Upper lobe of left lung (tissue), 6 donors: ENCODE measurements around the gene NFIB. TPM values are rescaled to one million over a fixed set of nuclear protein-coding genes. Genes with fewer than 3 reads are reported as not detected.
A peak's percentile ranks its signal among the peaks of the same experiment; 100 is the strongest.

ENCODE experiments used
- ATAC-seq, 2 donors: fragments of 200-7000 bp; cut with Tn5 transposase; one replicate each; pipeline ENCODE4 v1.9.1; 2022; ENCODE audit warnings: mild to moderate bottlenecking in 2 of 2, moderate library complexity in 2 of 2; ENCODE audit not compliant: low FRiP score in 2 of 2
- DNase-seq, 2 donors: peaks; one replicate each; pipeline ENCODE4 v3.0.0-alpha.2; 2019 to 2020
- H3K27ac ChIP-seq, 4 donors: fragments of 200-600 bp; sonication (generic); one replicate each; pipeline ENCODE4 v1.5.1; 2016 to 2019
- H3K27me3 ChIP-seq, 4 donors: fragments of 200-600 bp; sonication (generic); one replicate each; pipeline ENCODE4 v1.5.1; 2017 to 2019
- H3K36me3 ChIP-seq, 4 donors: fragments of 200-600 bp; sonication (generic); one replicate each; pipeline ENCODE4 v1.5.1; 2016 to 2019
- H3K4me1 ChIP-seq, 4 donors: fragments of 200-600 bp; sonication (generic); one replicate each; pipeline ENCODE4 v1.5.1; 2018 to 2019
- H3K4me3 ChIP-seq, 4 donors: fragments of 200-600 bp; sonication (generic); one replicate each; pipeline ENCODE4 v1.5.1; 2017 to 2019; ENCODE audit warnings: mild to moderate bottlenecking in 2 of 4, moderate library complexity in 1 of 4
- H3K9me3 ChIP-seq, 4 donors: fragments of 200-600 bp; sonication (generic); one replicate each; pipeline ENCODE4 v1.5.1; 2018 to 2019
- EP300 ChIP-seq, 4 donors: sonication (generic); formaldehyde crosslinking; IDR thresholded peaks; one replicate each; pipeline ENCODE4 v1.5.1; 2017; ENCODE audit warnings: antibody characterized with exemption in 4 of 4, control low read depth in 2 of 4
- POLR2A ChIP-seq, 4 donors: fragments of 450-650 bp; IDR thresholded peaks; one replicate each; pipeline ENCODE4 v1.5.1; 2016 to 2017; ENCODE audit warnings: antibody characterized with exemption in 4 of 4, mild to moderate bottlenecking in 2 of 4
- POLR2AphosphoS5 ChIP-seq, 2 donors: sonication (generic); formaldehyde crosslinking; IDR thresholded peaks; one replicate each; pipeline ENCODE4 v1.5.1; 2017; ENCODE audit warnings: antibody characterized with exemption in 2 of 2
- WGBS, 2 donors: methylation state at CpG; one replicate each; pipeline ENCODE4 v1.1.5; 2017 to 2018; 5-methylcytosine and 5-hydroxymethylcytosine counted together
- total RNA-seq, 6 donors: library from RNA; depleted of rRNA in 4 of 6; stranded (reverse); fragments of >200 nt in 4 of 6; gene quantifications; one replicate each; pipeline versions ENCODE4 v1.1.0 to v1.2.1, GENCODE V29; 2016 to 2021
- TF ChIP-seq, protein P1 (sequence below), 6 experiments: fragments of 450-650 bp in 4 of 6; fragments of 200-600 bp in 2 of 6; sonication (generic) in 2 of 6; IDR thresholded peaks; one replicate each; pipeline ENCODE4 v1.5.1; 2016 to 2019; ENCODE audit warnings: antibody characterized with exemption in 6 of 6
- donor health status: DM: no; HTN: no; CAD: no; lungs with moderate emphysema.
- donor health status: DM: no; HTN: yes; CAD: no; lungs with severe emphysema.

NFIB gene
- total RNA-seq, 6 donors from 2014 or later = 33.9 to 109 (median 67.5) TPM

DNA sequence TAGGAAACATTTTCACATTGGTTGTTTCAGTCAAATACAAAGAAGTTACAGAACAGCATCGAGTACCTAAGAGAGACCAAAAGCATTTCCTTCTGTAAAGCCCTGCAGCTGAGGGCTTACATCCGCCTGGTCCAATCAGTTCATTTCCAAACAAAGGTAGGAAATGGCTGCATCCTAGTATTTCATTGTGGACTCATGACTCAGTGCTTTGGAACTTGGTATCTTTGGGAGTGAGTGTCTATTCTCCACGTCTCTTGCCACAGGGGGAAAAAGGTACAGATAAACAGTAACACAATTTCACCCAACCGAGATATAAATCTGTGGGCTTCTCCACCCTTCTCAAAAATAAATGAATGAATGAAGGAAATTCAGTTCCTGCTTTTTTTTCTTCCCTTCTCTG, 75.4 kb downstream of the NFIB start:
- no peaks in the 10 kb centered on the region for H3K27me3 ChIP-seq
- ATAC-seq (peak; percentile 37 to 77), DNase-seq (no peak)
- no peaks in the 10 kb centered on the region for H3K9me3 ChIP-seq
- H3K4me3 ChIP-seq = no peak overlapping the region
- peak overlapping the region in 2 of 4 donors; percentile 56 to 65 for H3K27ac ChIP-seq
- H3K4me1 ChIP-seq = peaks cover 11 to 37% (median 22%) of the 10 kb centered on the region in 4 donors
- no peaks in the 10 kb centered on the region for H3K36me3 ChIP-seq
- TF ChIP-seq, protein P1, sequence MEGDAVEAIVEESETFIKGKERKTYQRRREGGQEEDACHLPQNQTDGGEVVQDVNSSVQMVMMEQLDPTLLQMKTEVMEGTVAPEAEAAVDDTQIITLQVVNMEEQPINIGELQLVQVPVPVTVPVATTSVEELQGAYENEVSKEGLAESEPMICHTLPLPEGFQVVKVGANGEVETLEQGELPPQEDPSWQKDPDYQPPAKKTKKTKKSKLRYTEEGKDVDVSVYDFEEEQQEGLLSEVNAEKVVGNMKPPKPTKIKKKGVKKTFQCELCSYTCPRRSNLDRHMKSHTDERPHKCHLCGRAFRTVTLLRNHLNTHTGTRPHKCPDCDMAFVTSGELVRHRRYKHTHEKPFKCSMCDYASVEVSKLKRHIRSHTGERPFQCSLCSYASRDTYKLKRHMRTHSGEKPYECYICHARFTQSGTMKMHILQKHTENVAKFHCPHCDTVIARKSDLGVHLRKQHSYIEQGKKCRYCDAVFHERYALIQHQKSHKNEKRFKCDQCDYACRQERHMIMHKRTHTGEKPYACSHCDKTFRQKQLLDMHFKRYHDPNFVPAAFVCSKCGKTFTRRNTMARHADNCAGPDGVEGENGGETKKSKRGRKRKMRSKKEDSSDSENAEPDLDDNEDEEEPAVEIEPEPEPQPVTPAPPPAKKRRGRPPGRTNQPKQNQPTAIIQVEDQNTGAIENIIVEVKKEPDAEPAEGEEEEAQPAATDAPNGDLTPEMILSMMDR (IDR thresholded peaks at IDR 0.05) = no peak
- peak; percentile 52 to 53 for TF ChIP-seq POLR2AphosphoS5 (IDR thresholded peaks at IDR 0.05)
- TF ChIP-seq EP300 (IDR thresholded peaks at IDR 0.05) = peak in 2 of 4 donors; percentile 57 to 69
- TF ChIP-seq POLR2A (IDR thresholded peaks at IDR 0.05) = no peak
- 43 to 44% methylated on average over 4 of the region's 4 CpGs for WGBS, 2 donors

DNA sequence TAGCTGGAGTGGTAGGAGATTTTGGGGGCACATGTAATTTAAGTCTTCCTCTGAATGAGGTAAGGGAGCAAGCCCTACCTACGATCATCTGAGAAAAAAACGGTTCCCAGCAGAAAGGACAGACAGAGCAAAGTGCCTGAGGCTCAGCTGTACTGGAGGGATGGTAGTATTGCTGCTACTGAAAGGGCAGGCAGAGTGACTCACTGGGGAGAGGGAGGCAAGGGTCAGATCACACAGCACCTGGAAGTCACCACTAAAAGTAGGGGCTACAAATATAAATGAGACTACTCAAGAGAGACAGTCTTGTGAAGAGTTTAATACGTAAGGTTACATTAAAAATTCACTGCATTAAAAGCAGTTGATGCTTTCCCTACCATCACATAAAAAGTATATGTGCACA, 75.9 kb downstream of the NFIB start:
- H3K4me1 ChIP-seq = peaks cover 11 to 37% (median 21%) of the 10 kb centered on the region in 4 donors
- 56 to 77% methylated on average over 3 of the region's 3 CpGs for WGBS, 2 donors
- ATAC-seq = peak in 1 of 2 donors; percentile 35
- H3K9me3 ChIP-seq = no peaks in the 10 kb centered on the region
- no peaks in the 10 kb centered on the region for H3K27me3 ChIP-seq
- H3K4me3 ChIP-seq = no peak overlapping the region
- H3K36me3 ChIP-seq = no peaks in the 10 kb centered on the region
- no peak for DNase-seq
- no peak for TF ChIP-seq EP300 (IDR thresholded peaks at IDR 0.05)
- no peak for TF ChIP-seq POLR2A (IDR thresholded peaks at IDR 0.05)
- no peak for TF ChIP-seq POLR2AphosphoS5 (IDR thresholded peaks at IDR 0.05)
- TF ChIP-seq, protein P1 (IDR thresholded peaks at IDR 0.05) = no peak
- H3K27ac ChIP-seq = peak overlapping the region in 3 of 4 donors; percentile 30 to 65 (median 56)

DNA sequence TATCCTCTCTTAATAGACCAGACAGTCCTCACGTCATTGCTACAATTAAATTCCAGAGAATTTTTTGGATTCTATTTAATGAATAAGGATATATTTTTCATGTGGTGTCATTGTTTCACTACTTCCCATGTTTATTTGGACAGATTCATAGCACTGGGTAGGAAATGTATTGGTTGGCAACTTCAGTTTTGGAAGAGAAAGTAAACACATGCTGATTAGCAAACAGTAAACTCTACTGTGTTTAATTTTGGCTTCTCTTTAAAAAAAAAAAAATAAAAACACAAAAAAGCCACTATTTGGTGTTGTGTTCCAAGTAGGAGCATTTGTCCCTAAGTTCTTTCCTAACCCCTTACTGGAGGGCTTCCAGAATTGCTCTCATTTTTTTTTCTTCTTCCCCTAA, 77.3 kb downstream of the NFIB start:
- peak overlapping the region; percentile 2 to 51 (median 32) for H3K27ac ChIP-seq
- TF ChIP-seq POLR2AphosphoS5 (IDR thresholded peaks at IDR 0.05) = no peak
- TF ChIP-seq, protein P1 (IDR thresholded peaks at IDR 0.05) = no peak
- TF ChIP-seq POLR2A (IDR thresholded peaks at IDR 0.05) = no peak
- TF ChIP-seq EP300 (IDR thresholded peaks at IDR 0.05) = no peak
- 29 to 64% methylated on average over 1 of the region's 1 CpG for WGBS, 2 donors
- H3K27me3 ChIP-seq = no peaks in the 10 kb centered on the region
- DNase-seq (no peak), ATAC-seq (no peak)
- H3K9me3 ChIP-seq = no peaks in the 10 kb centered on the region
- H3K4me1 ChIP-seq = peaks cover 11 to 35% (median 21%) of the 10 kb centered on the region in 4 donors
- H3K36me3 ChIP-seq = no peaks in the 10 kb centered on the region
- H3K4me3 ChIP-seq = no peak overlapping the region

DNA sequence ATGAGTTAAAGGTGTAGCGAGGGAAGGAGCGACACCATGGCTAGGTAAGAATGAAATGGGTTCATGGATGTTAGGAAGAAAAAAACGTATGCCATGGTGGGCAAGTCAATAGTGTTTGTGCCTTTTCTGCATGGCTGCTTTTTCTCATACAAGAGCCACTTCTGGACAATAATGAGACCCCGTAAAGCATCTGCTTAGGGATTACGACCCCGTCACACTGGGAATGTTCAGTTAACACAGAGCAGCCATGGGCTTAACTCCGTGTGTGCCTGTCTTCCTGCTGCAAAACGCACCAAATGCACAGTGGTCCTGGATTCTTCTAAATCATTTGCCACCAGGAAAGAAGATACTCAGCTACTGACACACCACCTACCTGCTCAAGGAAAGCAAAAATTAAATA, 81.8 kb downstream of the NFIB start:
- WGBS, 2 donors = 85 to 88% methylated on average over 8 of the region's 8 CpGs
- H3K36me3 ChIP-seq = no peaks in the 10 kb centered on the region
- no peak overlapping the region for H3K27ac ChIP-seq
- no peak overlapping the region for H3K4me3 ChIP-seq
- H3K27me3 ChIP-seq = no peaks in the 10 kb centered on the region
- DNase-seq (no peak), ATAC-seq (no peak)
- TF ChIP-seq EP300 (IDR thresholded peaks at IDR 0.05) (no peak), POLR2A (IDR thresholded peaks at IDR 0.05) (no peak), POLR2AphosphoS5 (IDR thresholded peaks at IDR 0.05) (no peak)
- TF ChIP-seq, protein P1 (IDR thresholded peaks at IDR 0.05) = no peak
- H3K9me3 ChIP-seq = no peaks in the 10 kb centered on the region
- peaks cover 0 to 13% (median 6%) of the 10 kb centered on the region in 4 donors for H3K4me1 ChIP-seq
